GM12892 (cell line): ENCODE data around the gene PIM3.

Source experiments
- POLR2A ChIP-seq: IDR thresholded peaks from 2 replicates; pipeline ENCODE4 v1.6.1; 2011; ENCODE audit warnings: low read depth, low read length, control low read depth
- TAF1 ChIP-seq: IDR thresholded peaks from 2 replicates; pipeline ENCODE4 v1.6.1; 2011; ENCODE audit warnings: low read depth, mild to moderate bottlenecking, control low read depth, low read length, borderline replicate concordance

- no peak for TF ChIP-seq POLR2A
- TF ChIP-seq TAF1, result no peak
These were observed 25.0 kb upstream of the PIM3 start for GRCh38 chr22:49935561-49935960.
